ENCODE data around the gene CD79A.
"Not testable (repeated sequence)": the region's sequence is repeated elsewhere in the genome, so short reads cannot be mapped to it uniquely, and the experiment has no call there.

CD79A gene

DNA sequence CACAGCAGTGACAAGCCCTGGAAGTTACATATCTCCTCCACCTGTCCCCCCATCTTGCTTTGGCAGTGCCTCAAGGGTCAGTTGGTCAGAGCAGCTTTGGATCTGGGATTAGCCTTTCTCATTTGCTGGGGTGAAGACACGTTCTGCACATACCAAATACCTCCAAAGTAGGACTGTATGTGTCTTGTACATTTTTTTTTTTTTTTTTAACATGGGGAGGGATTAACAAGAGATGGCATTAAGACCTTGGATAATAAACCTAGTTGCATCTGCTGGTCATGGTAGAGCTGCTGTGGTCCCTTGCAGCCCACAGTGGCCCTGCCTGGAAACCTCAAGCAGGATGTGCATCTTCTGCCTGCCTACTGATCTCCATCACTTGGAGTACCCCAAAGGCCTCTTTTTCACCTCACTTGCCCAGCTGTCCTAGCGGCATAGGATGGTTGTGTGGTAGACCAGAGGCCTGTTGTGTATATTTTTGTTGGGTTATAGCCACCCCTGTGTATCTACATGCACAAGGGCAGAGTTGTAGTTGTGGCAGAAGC, 14.6 kb upstream of the CD79A start:
- DNase-seq = no peak

DNA sequence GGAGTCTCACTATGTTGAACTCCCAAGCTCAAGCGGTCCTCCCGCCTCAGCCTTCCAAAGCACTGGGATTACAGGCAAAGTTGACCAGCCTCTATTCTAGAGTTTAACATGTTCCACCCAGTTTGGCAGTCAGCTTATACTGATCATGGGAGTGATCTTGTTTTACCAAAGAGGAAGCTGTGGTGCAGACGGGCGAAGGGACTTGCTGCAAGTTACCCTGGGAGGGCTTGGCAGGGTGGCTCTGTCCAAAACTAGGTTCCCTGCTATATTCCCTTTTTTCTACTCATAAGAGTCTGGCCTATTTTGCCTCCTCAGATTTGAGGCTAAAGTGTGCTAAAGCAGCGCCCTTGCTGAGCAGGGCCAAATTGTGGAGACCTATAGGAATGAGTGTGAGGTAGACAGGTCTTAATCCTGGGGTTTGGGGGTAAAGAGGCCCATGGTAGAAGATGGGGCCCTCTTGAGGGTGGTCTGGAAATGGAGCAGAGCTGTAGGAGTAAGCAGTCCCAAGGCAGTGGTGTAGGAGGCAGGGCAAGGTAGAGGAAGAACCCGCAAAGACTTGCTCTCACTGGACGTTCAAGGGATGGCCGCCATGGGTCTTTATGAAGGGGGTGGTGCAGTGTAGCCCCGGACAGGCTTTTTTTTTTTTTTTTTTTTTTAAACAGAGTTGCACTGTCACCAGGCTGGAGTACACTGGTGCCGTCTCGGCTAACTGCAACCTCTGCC, 13.7 kb upstream of the CD79A start:
- no peak for DNase-seq

DNA sequence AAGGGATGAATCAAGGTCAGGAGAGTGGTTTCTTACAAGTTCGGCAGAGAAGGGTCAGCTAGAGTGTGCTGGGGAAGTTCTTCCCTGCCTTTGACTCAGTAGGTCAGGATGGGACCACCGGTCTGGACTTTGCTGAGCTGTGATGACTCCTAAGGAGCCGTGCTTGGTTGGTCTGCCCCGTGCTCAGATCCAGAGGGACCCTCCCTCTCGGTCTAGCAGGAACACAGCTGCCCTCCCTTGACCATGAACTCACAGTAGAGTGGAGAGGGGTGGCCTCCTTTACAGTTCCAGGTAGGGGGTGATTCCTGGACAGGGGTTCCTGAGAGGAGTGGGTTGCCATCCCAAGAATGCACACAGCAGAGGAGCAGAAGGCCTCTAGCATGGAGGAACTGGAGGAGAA, 12.7 kb upstream of the CD79A start:
- DNase-seq = no peak

GRCh38 chr19:41866284-41866683, 10.8 kb upstream of the CD79A start:
- DNase-seq = no peak

GRCh38 chr19:41868120-41868988, 8.7 kb upstream of the CD79A start:
- DNase-seq = no peak

DNA sequence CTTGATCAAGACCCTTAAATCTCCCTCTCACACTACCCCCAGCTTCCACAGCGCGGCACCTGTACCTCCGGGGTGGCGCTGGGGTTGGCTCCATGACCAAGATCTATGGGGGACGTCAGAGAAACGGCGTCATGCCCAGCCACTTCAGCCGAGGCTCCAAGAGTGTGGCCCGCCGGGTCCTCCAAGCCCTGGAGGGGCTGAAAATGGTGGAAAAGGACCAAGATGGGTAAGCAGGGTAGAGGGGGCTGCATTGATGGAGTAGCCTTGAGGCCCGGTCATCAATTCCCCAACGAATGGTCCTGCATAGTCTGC, 8.1 kb upstream of the CD79A start:
- no peak for DNase-seq

DNA sequence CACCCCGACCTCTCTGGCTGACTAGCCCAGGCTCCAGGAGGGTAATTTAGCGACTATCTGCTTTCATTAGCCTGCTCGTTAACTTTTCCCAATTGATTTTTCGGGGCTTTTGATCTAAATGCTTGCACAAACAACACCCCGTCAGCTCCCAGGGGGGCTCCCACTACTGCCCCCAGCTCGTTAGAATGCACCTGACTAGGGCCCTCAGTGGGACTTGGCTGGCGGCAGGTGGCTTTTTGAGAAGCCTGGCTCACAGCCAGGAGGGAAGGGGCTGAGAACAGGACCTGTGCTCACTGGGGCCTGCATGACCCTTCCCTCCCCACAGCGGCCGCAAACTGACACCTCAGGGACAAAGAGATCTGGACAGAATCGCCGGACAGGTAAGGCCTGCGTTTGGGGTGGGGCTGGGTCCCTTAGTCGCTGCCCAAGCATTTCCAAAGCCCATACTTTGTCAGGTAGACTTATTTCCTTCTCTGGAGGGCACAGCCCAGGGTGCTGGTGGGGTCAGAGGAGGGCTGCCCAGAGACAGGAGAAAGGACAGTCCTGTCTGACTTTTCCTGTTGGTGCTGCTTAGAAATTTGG, 7.6 kb upstream of the CD79A start:
- no peak for DNase-seq

DNA sequence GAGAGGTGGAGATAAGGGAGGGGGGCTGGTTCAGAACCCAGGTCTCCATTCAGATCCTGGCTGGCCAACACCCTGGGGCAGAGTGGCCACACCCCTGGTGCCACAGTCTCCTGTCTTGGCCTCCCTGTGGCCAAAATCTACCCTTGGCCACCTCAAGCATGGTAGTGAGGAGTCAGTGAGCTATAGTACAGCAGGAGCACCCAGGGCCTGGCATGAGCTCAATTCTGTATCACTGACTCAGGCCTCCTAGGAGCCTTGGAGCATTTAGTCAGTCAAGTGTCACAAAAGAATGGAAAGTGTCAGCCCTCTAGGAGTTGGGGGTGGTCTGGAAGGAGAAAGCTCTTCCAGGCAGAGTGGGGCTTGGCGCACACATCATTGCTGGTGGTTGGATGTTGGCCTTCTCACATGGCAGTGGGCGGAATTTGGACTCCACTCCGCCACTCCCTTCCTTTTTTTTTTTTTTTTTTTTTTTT, 6.6 kb upstream of the CD79A start:
- DNase-seq = no peak

GRCh38 chr19:41871573-41872383, 5.3 kb upstream of the CD79A start:
- DNase-seq = peak in 3 of 58 donors; percentile 2 to 22 (median 9)

DNA sequence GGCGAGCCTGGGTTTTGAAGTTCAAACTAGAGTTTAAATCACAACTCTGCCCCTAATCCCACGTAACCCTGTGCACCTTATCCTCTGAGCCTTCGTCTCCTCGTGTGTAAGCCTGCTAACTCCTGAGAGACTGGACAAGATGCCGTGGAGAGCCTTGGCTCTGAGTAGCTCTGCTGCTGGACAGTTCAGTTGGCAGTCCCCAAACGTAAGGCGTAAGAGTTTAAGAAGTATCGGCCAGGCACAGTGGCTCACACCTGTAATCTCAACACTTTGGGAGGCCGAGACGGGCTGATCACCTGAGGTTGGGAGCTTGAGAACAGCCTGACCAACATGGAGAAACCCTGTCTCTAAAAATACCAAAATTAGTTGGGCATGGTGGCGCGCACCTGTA, 4.7 kb upstream of the CD79A start:
- no peak for DNase-seq

DNA sequence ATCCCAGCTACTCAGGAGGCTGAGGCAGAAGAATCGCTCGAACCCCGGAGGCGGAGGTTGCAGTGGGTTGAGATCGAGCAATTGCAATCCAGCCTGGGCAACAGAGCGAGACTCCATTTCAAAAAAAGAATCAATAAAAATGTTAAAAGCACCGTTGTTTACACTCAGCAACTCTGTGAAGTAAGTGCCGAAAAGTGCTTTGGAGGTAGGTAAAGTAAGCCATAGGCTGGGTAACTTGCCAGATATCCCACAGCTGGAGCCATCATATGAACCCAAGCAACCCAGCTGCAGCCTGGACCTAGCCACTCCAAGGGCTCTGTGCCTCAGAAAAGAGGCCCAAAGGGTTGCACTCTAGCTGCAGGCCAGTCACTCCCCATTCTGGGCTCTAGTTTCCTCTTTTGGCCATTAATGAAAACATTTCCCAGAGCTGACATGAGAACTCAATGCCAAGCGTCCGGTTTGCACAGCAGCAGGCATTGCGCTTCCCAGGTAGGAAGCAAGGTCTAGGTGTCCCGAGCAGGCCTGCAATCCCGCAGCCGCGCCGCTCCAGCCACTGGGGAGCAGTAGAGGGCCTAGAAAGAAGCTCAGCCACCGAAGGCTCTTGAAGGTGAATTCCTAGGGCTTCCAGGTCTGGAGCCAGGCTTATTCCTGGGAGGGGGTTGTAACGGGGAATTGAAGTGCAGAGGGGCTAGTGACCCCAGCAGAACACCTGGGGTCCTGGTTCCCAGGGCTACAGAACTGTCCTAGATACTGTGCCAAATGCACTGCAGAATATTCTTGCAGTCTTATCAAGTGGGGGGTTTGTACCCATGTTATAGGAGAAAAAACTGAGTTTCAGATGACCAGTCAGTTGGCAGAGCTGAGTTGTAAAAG, 4.1 kb upstream of the CD79A start:
- peak in 42 of 58 donors; percentile 3 to 71 (median 28) for DNase-seq

DNA sequence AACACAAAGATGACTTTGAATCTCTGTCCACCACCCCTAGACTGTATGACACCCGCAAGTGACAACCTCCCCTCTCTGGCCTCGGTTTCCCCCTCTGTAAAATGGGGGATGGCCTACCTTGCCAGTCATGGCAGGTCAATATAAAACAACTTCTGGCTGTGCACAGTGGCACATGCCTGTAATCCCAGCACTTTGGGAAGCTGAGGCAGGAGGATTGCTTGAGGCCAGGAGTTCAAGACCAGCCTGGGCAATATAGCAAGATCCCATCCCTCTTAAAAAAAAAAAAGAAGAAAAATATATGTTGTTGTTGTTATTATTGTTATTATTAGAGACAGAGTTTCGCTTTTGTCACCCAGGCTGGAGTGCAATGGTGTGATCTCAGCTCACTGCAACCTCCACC, 1.1 kb upstream of the CD79A start:
- DNase-seq = not testable (repeated sequence)

GRCh38 chr19:41877916-41878905, 1.1 kb downstream of the CD79A start:
- no peak for DNase-seq

- no peak for DNase-seq
Observed at GRCh38 chr19:41879080-41879479, 2.0 kb downstream of the CD79A start.

- DNase-seq = no peak
Observed at GRCh38 chr19:41879670-41880328, 2.7 kb downstream of the CD79A start.

DNA sequence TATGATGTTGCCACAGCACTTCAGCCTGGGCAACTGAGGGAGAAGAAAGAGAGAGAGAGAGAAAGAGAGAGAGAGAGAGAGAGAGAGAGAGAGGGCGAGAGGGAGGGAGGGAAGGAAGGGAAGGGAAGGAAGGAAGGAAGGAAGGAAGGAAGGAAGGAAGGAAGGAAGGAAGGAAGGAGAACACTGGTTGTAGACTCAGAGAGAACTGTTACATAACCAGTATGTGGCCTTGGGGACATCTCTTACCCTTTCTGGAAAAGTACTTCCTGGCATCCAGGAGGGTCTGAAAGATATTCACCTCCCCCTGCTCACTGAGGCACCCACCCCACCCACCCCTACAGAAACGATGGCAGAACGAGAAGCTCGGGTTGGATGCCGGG, 3.2 kb downstream of the CD79A start:
- no peak for DNase-seq

- peak in 11 of 58 donors; percentile 6 to 37 (median 19) for DNase-seq
Observed at GRCh38 chr19:41882568-41883462, 5.7 kb downstream of the CD79A start, which contains the start of gene ARHGEF1. TSS of gene ARHGEF1 (plus strand) at chr19:41883184. CDS start at chr19:41888083, 4,899 bp downstream.
